ENCODE results near the gene RTN4RL1. TPM values are rescaled to one million over a fixed set of nuclear protein-coding genes. Genes with fewer than 3 reads are reported as not detected.

RTN4RL1 gene
- total RNA-seq, 1 donor from 2014 or later: 0.77 TPM

DNA sequence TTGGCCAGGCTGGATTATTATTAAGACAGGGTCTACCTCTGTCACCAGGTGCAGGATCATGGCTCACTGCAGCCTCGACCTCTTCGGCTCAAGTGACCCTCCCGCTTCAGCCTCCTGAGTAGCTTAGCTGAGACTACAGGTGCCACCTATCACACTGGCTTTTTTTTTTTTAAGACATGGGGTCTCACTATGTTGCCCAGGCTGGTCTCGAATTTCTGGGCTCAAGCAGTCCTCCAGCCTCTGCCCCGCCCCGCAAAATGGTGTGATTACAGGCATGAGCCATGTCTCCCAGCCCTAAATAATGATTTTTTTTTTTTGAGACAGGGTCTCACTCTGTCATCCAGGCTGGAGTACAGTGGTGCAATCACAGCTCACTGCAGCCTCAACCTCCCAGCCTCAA lies 22.5 kb upstream of the RTN4RL1 start:
- Histone ChIP-seq H3K79me2 (ENCODE audit: insufficient read depth, low read length) (peaks cover 26% of the 10 kb centered on the region), H3K27me3 (ENCODE audit: insufficient read depth, low read length) (no peaks in the 10 kb centered on the region), H4K20me1 (ENCODE audit: insufficient read depth, low read length) (peaks cover 31% of the 10 kb centered on the region), H3K9me3 (ENCODE audit: insufficient read depth, low read depth, low read length) (no peaks in the 10 kb centered on the region), H3K4me3 (ENCODE audit: insufficient read depth, low read depth, low read length) (no peak overlapping the region), H3K9ac (ENCODE audit: low read length) (no peak overlapping the region), H3K36me3 (ENCODE audit: insufficient read depth, low read length) (peaks cover 3% of the 10 kb centered on the region), H3K27ac (ENCODE audit: low read depth, low read length) (no peak overlapping the region), H3K4me2 (ENCODE audit: low read length) (no peak overlapping the region), H2AFZ (ENCODE audit: low read depth, low read length) (no peak overlapping the region), H3K4me1 (ENCODE audit: insufficient read depth, low read length) (peaks cover 35% of the 10 kb centered on the region)
- H3K4me3 Mint-ChIP-seq (ENCODE audit: unreplicated experiment): no peak overlapping the region
- peaks cover 10% of the 10 kb centered on the region for H3K4me1 Mint-ChIP-seq (ENCODE audit: low read depth, unreplicated experiment)
- DNase-seq (ENCODE audit: low read depth): no peak
- no peak overlapping the region for H3K27ac Mint-ChIP-seq (ENCODE audit: unreplicated experiment)
- peaks cover 4% of the 10 kb centered on the region for H3K27me3 Mint-ChIP-seq (ENCODE audit: low read depth, unreplicated experiment)
- TF ChIP-seq, protein P1, sequence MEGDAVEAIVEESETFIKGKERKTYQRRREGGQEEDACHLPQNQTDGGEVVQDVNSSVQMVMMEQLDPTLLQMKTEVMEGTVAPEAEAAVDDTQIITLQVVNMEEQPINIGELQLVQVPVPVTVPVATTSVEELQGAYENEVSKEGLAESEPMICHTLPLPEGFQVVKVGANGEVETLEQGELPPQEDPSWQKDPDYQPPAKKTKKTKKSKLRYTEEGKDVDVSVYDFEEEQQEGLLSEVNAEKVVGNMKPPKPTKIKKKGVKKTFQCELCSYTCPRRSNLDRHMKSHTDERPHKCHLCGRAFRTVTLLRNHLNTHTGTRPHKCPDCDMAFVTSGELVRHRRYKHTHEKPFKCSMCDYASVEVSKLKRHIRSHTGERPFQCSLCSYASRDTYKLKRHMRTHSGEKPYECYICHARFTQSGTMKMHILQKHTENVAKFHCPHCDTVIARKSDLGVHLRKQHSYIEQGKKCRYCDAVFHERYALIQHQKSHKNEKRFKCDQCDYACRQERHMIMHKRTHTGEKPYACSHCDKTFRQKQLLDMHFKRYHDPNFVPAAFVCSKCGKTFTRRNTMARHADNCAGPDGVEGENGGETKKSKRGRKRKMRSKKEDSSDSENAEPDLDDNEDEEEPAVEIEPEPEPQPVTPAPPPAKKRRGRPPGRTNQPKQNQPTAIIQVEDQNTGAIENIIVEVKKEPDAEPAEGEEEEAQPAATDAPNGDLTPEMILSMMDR (IDR thresholded peaks at IDR 0.05; ENCODE audit: insufficient read depth, low read depth, low read length): no peak
- TF ChIP-seq EZH2 (IDR thresholded peaks at IDR 0.05; ENCODE audit: insufficient read depth, low read length): no peak
- no peak for FAIRE-seq
- H3K9me3 Mint-ChIP-seq (ENCODE audit: unreplicated experiment): peaks cover 2% of the 10 kb centered on the region
- H3K36me3 Mint-ChIP-seq (ENCODE audit: low read depth, unreplicated experiment): peaks cover 5% of the 10 kb centered on the region

DNA sequence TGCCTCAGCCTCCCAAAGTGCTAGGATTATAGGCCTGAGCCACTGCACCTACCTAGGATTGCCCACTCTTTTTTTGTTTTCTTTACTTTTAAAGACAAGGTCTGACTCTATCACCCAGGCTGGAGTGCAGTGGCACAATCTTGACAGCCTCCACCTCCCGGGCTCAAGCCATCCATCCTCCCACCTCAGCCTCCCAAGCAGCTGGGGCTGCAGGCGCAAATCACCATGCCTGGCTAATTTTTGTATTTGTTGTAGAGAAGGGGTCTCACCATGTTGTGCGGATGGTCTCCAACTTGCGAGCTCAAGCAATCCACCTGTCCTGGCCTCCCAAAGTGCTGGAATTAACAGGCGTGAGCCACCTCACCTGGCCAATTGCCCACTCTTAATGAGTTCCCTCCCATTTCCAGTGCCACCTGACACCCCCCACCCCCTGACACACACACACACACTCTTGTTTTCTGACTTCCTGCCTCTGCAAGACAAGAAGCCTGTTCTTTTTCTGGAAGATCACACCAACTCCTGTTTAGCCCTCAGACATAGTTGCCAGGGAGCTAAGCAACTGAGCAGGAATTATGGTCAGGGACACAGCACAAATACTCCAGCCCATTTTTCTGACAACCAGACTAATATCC lies 19.2 kb upstream of the RTN4RL1 start:
- H3K4me2 ChIP-seq (ENCODE audit: low read length): no peak overlapping the region
- no peaks in the 10 kb centered on the region for H3K27me3 ChIP-seq (ENCODE audit: insufficient read depth, low read length)
- FAIRE-seq (no peak), DNase-seq (ENCODE audit: low read depth) (no peak)
- H3K9ac ChIP-seq (ENCODE audit: low read length): no peak overlapping the region
- H3K4me3 Mint-ChIP-seq (ENCODE audit: unreplicated experiment): no peak overlapping the region
- H2AFZ ChIP-seq (ENCODE audit: low read depth, low read length): no peak overlapping the region
- H4K20me1 ChIP-seq (ENCODE audit: insufficient read depth, low read length): peaks cover 23% of the 10 kb centered on the region
- peaks cover 10% of the 10 kb centered on the region for H3K4me1 Mint-ChIP-seq (ENCODE audit: low read depth, unreplicated experiment)
- H3K36me3 Mint-ChIP-seq (ENCODE audit: low read depth, unreplicated experiment): peaks cover 9% of the 10 kb centered on the region
- peaks cover 31% of the 10 kb centered on the region for H3K79me2 ChIP-seq (ENCODE audit: insufficient read depth, low read length)
- H3K4me3 ChIP-seq (ENCODE audit: insufficient read depth, low read depth, low read length): no peak overlapping the region
- H3K9me3 Mint-ChIP-seq (ENCODE audit: unreplicated experiment): no peaks in the 10 kb centered on the region
- no peak for TF ChIP-seq EZH2 (IDR thresholded peaks at IDR 0.05; ENCODE audit: insufficient read depth, low read length)
- TF ChIP-seq, protein P1 (IDR thresholded peaks at IDR 0.05; ENCODE audit: insufficient read depth, low read depth, low read length): no peak
- H3K36me3 ChIP-seq (ENCODE audit: insufficient read depth, low read length): peaks cover 3% of the 10 kb centered on the region
- peak overlapping the region; percentile 26 for H3K27ac ChIP-seq (ENCODE audit: low read depth, low read length)
- peaks cover 39% of the 10 kb centered on the region for H3K4me1 ChIP-seq (ENCODE audit: insufficient read depth, low read length)
- peaks cover 2% of the 10 kb centered on the region for H3K27me3 Mint-ChIP-seq (ENCODE audit: low read depth, unreplicated experiment)
- no peaks in the 10 kb centered on the region for H3K9me3 ChIP-seq (ENCODE audit: insufficient read depth, low read depth, low read length)
- H3K27ac Mint-ChIP-seq (ENCODE audit: unreplicated experiment): peak overlapping the region; percentile 18

DNA sequence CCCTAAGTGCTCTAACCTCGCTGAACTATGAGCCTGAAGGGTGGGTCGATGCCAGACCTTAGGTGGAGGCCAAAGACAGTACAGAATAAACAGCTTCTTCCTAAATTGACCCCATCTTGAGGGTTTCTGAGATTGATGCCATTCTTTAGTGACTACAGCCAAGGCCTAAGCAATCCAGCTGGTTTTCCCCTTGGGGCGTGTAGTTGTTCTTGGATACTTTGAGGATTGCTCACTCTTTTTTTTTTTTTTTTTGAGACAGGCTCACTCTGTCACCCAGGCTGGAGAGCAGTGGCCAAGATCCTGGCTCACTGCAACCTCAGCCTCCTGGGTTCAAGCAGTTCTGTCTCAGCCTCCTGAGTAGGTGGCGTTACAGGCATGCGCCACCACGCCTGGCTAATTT lies 18.7 kb upstream of the RTN4RL1 start:
- Histone ChIP-seq H3K27ac (ENCODE audit: low read depth, low read length) (peak overlapping the region; percentile 59), H3K27me3 (ENCODE audit: insufficient read depth, low read length) (no peaks in the 10 kb centered on the region), H3K79me2 (ENCODE audit: insufficient read depth, low read length) (peaks cover 31% of the 10 kb centered on the region), H3K9ac (ENCODE audit: low read length) (peak overlapping the region; percentile 94), H4K20me1 (ENCODE audit: insufficient read depth, low read length) (peaks cover 23% of the 10 kb centered on the region), H3K4me3 (ENCODE audit: insufficient read depth, low read depth, low read length) (no peak overlapping the region), H3K9me3 (ENCODE audit: insufficient read depth, low read depth, low read length) (no peaks in the 10 kb centered on the region), H2AFZ (ENCODE audit: low read depth, low read length) (no peak overlapping the region), H3K4me2 (ENCODE audit: low read length) (peak overlapping the region; percentile 98), H3K36me3 (ENCODE audit: insufficient read depth, low read length) (peaks cover 3% of the 10 kb centered on the region), H3K4me1 (ENCODE audit: insufficient read depth, low read length) (peaks cover 35% of the 10 kb centered on the region)
- Mint-ChIP-seq H3K27me3 (ENCODE audit: low read depth, unreplicated experiment) (peaks cover 2% of the 10 kb centered on the region), H3K36me3 (ENCODE audit: low read depth, unreplicated experiment) (peaks cover 9% of the 10 kb centered on the region), H3K27ac (ENCODE audit: unreplicated experiment) (peak overlapping the region; percentile 55), H3K9me3 (ENCODE audit: unreplicated experiment) (no peaks in the 10 kb centered on the region), H3K4me1 (ENCODE audit: low read depth, unreplicated experiment) (peaks cover 6% of the 10 kb centered on the region), H3K4me3 (ENCODE audit: unreplicated experiment) (peak overlapping the region; percentile 85)
- no peak for TF ChIP-seq EZH2 (IDR thresholded peaks at IDR 0.05; ENCODE audit: insufficient read depth, low read length)
- TF ChIP-seq, protein P1 (IDR thresholded peaks at IDR 0.05; ENCODE audit: insufficient read depth, low read depth, low read length): no peak
- peak; percentile 75 for DNase-seq (ENCODE audit: low read depth)
- FAIRE-seq: no peak

All from astrocyte (in vitro differentiated cells and primary cell).